ENCODE measurements around the gene CKM.

- TF ChIP-seq CTCF (conservative IDR thresholded peaks at IDR 0.05 in 1 of 2, IDR thresholded peaks at IDR 0.05 in 1 of 2; ENCODE audit: extremely low read depth in 1 of 2, insufficient read depth in 1 of 2, low read depth in 1 of 2, low read length in 2 of 2) (no peak), EZH2 (IDR thresholded peaks at IDR 0.05; ENCODE audit: borderline replicate concordance, low read length) (no peak)
Measured at GRCh38 chr19:45314708-45315245, 7.9 kb downstream of the CKM start.
